Calu3 (cell line): ENCODE data around the gene TIMM23. TPM values are rescaled to one million over a fixed set of nuclear protein-coding genes. Genes with fewer than 3 reads are reported as not detected.
"Not testable (repeated sequence)": the region's sequence is repeated elsewhere in the genome, so short reads cannot be mapped to it uniquely, and the experiment has no call there.

ENCODE experiments used
- BruUV-seq: library from RNA; stranded (reverse); fragments of 400-500 nt; replicated peaks from 2 replicates; lab custom pipeline; 2021; lab: Mats Ljungman, UMichigan
- CTCF ChIA-PET: fragments of 300-600 bp; sonication (Branson Sonifier 250); formaldehyde crosslinking; loops from one replicate; lab custom pipeline; 2022; ENCODE audit warnings: antibody characterized with exemption; lab: Charles Lee
- DNase-seq: peaks from one replicate; pipeline ENCODE4 v3.0.0; 2022
- H3K27ac Mint-ChIP-seq: one replicate; pipeline ENCODE4 v1.8.0; 2022; ENCODE audit warnings: mixed read lengths; ENCODE audit not compliant: unreplicated experiment
- H3K27me3 Mint-ChIP-seq: one replicate; pipeline ENCODE4 v1.8.0; 2022; ENCODE audit warnings: mixed read lengths; ENCODE audit not compliant: unreplicated experiment
- H3K36me3 Mint-ChIP-seq: one replicate; pipeline ENCODE4 v1.8.0; 2022; ENCODE audit warnings: mild to moderate bottlenecking, moderate library complexity, mixed read lengths; ENCODE audit not compliant: insufficient read depth, unreplicated experiment
- H3K4me1 Mint-ChIP-seq: one replicate; pipeline ENCODE4 v1.8.0; 2022; ENCODE audit warnings: mild to moderate bottlenecking, low read depth, mixed read lengths; ENCODE audit not compliant: unreplicated experiment
- H3K4me3 Mint-ChIP-seq: one replicate; pipeline ENCODE4 v1.8.0; 2022; ENCODE audit warnings: mild to moderate bottlenecking, low read depth, moderate library complexity, mixed read lengths; ENCODE audit not compliant: unreplicated experiment
- H3K9me3 Mint-ChIP-seq: one replicate; pipeline ENCODE4 v1.8.0; 2022; ENCODE audit warnings: low read depth, mixed read lengths; ENCODE audit not compliant: unreplicated experiment
- CTCF ChIP-seq: fragments of 200-600 bp; IDR thresholded peaks from one replicate; pipeline ENCODE4 v1.8.0; 2022; ENCODE audit warnings: antibody characterized with exemption; ENCODE audit not compliant: unreplicated experiment
- intact Hi-C: fragments of 100-400 bp; cut with micrococcal nuclease; formaldehyde crosslinking; loops from one replicate; pipeline ENCODE4 v1.10.0; 2022; ENCODE audit not compliant: unreplicated experiment
- total RNA-seq: library from RNA; stranded (reverse); gene quantifications from 2 replicates; pipeline ENCODE4 v1.2.3, GENCODE V29; 2022

The TIMM23 gene
- total RNA-seq, 1 experiment from 2014 or later, result 72.2 TPM

- H3K27me3 Mint-ChIP-seq, result peaks cover 26% of the 10 kb centered on the region
Observed at GRCh38 chr10:46040004-46040403, 67.7 kb downstream of the TIMM23 start.

GRCh38 chr10:46042527-46042926, 70.2 kb downstream of the TIMM23 start:
- BruUV-seq, result no TSS peak
- no peak for TF ChIP-seq CTCF
- H3K36me3 Mint-ChIP-seq, result no peaks in the 10 kb centered on the region
- H3K4me1 Mint-ChIP-seq, result no peaks in the 10 kb centered on the region
- CTCF ChIA-PET, result interaction anchor here (0.6 kb wide), 1 partner anchor 309 kb away, joined by 5 read pairs; no protein-coding TSS in a partner anchor
- DNase-seq, result no peak
- no peak overlapping the region for H3K4me3 Mint-ChIP-seq
- no peak overlapping the region for H3K27ac Mint-ChIP-seq
- no peaks in the 10 kb centered on the region for H3K9me3 Mint-ChIP-seq
- intact Hi-C loops, result no loop called here
- peaks cover 29% of the 10 kb centered on the region for H3K27me3 Mint-ChIP-seq

More at GRCh38 chr10:46040004-46040403, 67.7 kb downstream of the TIMM23 start:
- H3K36me3 Mint-ChIP-seq, result no peaks in the 10 kb centered on the region
- intact Hi-C loops, result no loop called here
- no peak overlapping the region for H3K4me3 Mint-ChIP-seq
- TF ChIP-seq CTCF, result no peak
- no TSS peak for BruUV-seq
- CTCF ChIA-PET, result no interaction called here
- DNase-seq, result no peak
- no peaks in the 10 kb centered on the region for H3K4me1 Mint-ChIP-seq
- no peaks in the 10 kb centered on the region for H3K9me3 Mint-ChIP-seq
- H3K27ac Mint-ChIP-seq, result no peak overlapping the region

- CTCF ChIA-PET, result no interaction called here
- no TSS peak for BruUV-seq
- intact Hi-C loops, result no loop called here
- no peaks in the 10 kb centered on the region for H3K9me3 Mint-ChIP-seq
- no peak within 1 kb of the TSS for H3K4me3 Mint-ChIP-seq
- TF ChIP-seq CTCF, result no peak
- no peak for DNase-seq
- H3K27ac Mint-ChIP-seq, result no peak within 1 kb of the TSS
- H3K27me3 Mint-ChIP-seq, result peaks cover 46% of the 10 kb centered on the region
- H3K4me1 Mint-ChIP-seq, result no peaks in the 10 kb centered on the region
- no peaks in the 10 kb centered on the region for H3K36me3 Mint-ChIP-seq
Observed at GRCh38 chr10:46046261-46046660, 74.0 kb downstream of the TIMM23 start, which contains the start of gene MSMB. Gene MSMB, minus strand, starts transcription at chr10:46046269. Its CDS starts 32 bp downstream, at chr10:46046237.

- Mint-ChIP-seq H3K36me3 (no peaks in the 10 kb centered on the region), H3K27me3 (peaks cover 39% of the 10 kb centered on the region)
Observed at GRCh38 chr10:46048152-46048551, 75.9 kb downstream of the TIMM23 start.

GRCh38 chr10:46049497-46049831, 77.2 kb downstream of the TIMM23 start:
- H3K4me3 Mint-ChIP-seq, H3K36me3 Mint-ChIP-seq, CTCF ChIA-PET, BruUV-seq, H3K27ac Mint-ChIP-seq, H3K9me3 Mint-ChIP-seq, H3K4me1 Mint-ChIP-seq, intact Hi-C loops, DNase-seq: not testable (repeated sequence)
- peaks cover 43% of the 10 kb centered on the region for H3K27me3 Mint-ChIP-seq

More at GRCh38 chr10:46048152-46048551, 75.9 kb downstream of the TIMM23 start:
- CTCF ChIA-PET, result no interaction called here
- H3K4me1 Mint-ChIP-seq, result no peaks in the 10 kb centered on the region
- no peak overlapping the region for H3K27ac Mint-ChIP-seq
- DNase-seq, result no peak
- no peak overlapping the region for H3K4me3 Mint-ChIP-seq
- BruUV-seq, result no TSS peak
- no peak for TF ChIP-seq CTCF
- intact Hi-C loops, result no loop called here
- no peaks in the 10 kb centered on the region for H3K9me3 Mint-ChIP-seq
